HK-2 (cell line): ENCODE results near the gene PTPRN.

Experiments used
- DNase-seq: peaks from one replicate; pipeline ENCODE4 v3.0.0-alpha.2; 2018; ENCODE audit not compliant: unreplicated experiment

Gene PTPRN

DNA sequence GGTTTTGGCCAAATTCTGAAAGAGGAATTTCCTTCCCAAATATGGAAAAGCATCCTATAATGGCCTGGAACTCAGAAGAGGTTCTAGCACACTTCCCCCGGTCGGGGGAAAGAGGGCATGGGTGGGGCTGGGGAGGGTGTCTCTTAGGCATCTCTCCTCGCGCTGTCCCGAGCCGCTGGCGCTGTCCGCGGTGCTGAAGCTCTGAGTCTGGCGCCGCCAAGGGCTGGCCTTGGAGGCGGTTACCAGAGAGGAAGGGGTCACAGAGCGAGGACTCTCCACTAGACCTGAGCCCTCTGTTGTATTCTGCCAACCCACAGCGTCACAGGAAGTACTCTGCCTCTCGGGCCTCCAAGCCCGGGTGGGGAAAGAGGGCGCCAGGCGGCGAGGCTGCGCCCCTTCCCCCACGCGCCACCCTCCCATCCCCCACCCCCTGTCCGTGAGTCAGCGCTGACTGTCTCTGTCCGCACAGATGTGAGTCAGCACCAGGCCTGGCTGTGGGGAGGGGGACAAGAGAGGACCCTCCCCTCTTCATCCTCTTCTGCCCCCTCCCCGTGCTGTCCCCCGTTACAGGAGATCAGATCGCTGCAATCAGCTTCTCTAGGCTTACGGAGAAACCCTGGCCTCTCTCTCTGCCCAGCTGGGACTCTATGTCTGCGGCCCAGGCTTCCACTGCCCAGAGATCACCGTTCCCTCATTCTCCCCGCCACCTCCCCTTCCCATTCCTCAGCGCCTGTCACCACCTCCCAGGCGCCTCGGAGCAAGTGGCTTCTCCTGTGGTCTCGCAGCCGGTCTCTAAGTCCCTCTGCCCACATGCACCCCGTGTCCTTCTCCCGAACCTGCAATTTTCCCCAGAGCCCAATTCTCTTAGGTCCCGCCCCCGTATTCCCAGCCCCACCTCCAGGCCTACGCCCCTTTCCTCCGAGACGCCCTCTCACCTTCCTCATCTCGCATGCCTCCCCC lies 779 bp downstream of the PTPRN start:
- peak; percentile 89 for DNase-seq

DNA sequence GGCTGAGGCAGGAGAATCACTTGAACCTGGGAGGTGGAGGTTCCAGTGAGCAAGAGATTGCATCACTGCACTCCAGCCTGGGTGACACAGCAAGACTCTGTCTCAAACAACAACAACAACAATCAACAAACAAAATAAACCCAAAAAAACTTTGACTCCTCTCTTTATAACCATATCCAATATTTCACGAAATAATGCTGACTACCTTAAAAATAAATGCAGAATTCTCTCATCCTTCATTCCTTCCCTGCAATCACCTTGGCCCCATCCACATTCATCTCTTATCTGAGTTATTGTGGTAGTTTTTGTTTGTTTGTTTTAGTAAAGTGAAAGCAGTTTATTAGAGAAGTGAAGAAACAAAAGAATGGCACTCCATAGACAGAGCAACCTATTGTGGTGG lies 3.2 kb downstream of the PTPRN start:
- no peak for DNase-seq

- DNase-seq: no peak
Observed at GRCh38 chr2:219304223-219304622, 5.0 kb downstream of the PTPRN start.

DNA sequence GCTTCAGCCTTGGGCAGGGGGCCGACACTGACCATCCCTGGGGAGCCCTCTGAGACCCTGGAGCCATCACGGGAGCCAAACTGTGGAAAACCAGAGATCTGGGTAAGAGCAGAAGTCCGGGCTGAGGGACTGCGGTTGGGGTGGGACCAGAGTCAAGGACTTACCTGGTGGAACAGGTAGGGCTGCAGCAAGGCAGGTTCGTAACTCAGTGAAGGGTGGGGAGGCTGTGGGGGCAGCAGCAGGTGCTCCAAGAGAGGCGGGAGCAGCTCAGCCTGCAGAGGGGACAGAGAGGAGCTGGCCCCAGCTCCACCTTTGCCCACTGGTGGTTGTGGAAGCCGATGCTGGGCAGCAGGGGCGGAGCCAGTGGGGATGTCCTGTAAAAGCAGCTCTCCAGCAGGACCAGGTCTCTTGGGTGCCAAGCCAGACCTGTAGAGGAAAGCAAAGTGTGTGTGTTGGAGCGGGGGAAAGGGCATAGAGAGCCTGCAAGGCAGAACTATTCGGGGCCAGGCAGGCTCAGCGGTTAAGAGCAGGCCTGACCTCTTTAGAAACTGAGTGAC lies 6.7 kb downstream of the PTPRN start:
- no peak for DNase-seq

DNA sequence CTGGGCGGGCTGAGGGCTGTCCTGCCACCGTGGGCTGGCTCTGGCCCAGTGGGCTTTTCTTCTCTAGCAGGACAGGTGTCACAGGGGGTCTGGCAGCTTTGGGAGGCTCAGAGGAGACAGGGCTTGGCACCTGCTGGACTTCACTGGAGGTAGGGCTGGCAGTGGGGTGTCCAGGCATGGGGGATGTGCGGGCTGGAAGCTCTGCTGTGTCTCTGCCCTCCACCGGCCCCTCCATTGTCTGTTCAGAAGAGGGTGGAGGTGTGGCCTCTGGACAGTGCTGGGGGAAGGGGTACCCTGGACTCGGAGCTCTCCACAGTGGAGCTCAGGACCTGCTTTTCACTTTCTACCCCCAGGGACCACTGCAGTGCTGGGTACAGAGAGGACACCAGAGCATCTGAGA lies 9.2 kb downstream of the PTPRN start:
- no peak for DNase-seq

DNA sequence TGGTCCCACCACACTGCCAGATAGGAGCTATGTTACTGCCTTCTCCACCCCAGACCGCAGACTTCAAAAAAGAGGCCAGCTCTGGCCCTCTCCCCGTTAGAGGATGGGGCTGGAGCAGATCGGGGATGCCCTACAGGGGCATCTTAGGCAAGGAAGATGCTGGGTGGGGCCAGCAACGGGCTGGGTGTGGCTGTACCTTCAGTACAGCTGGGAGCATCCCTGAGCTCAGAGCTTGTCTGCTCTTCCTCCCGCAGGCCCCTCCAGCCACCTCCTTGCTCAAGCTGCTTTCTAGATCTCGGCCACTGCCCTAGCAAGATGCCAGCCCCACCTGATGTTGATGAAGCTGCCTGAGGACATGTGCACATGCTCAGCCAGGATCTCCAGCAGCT lies 9.8 kb downstream of the PTPRN start:
- no peak for DNase-seq

GRCh38 chr2:219298759-219299371 lies 10.3 kb downstream of the PTPRN start:
- peak; percentile 91 for DNase-seq

- no peak for DNase-seq
Observed at GRCh38 chr2:219297766-219298456, 11.3 kb downstream of the PTPRN start.

DNA sequence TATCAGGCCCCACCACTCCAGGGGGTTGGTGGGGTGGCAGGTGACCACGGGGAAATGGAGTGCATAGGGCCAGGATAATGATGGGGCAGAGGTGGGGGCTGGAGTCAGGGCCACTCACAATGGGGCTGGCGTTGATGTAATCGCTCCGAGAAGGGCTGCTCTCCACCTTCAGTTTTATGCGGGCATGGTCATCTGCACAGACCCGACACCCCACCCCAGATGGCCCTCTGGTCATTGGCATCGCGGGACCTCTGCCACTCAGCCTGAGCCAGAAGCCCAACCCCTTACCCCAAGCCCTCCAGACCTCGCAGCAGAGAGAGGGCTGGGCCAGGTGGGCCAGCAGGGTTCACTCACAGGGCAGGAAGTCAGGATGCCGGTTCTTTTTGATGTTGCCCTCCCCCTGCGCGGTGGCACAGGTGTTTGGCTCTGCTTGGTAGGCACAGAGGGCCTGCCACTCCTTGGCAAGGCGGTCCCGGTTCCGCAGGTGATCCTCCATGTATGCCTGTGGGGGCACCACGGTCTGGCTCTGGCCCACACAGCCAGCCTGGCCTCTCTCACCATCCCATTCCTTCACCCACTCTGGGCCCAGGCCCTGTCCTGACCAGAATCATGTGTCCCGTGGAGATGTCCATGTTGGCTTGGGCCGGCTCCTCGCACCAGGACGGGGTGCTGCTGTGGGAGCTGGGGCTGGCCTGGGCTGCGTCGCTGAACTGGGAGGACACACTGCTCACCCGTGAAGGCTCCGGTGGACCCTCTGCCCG lies 12.4 kb downstream of the PTPRN start:
- no peak for DNase-seq

- no peak for DNase-seq
Observed at GRCh38 chr2:219296142-219296541, 13.1 kb downstream of the PTPRN start.

DNA sequence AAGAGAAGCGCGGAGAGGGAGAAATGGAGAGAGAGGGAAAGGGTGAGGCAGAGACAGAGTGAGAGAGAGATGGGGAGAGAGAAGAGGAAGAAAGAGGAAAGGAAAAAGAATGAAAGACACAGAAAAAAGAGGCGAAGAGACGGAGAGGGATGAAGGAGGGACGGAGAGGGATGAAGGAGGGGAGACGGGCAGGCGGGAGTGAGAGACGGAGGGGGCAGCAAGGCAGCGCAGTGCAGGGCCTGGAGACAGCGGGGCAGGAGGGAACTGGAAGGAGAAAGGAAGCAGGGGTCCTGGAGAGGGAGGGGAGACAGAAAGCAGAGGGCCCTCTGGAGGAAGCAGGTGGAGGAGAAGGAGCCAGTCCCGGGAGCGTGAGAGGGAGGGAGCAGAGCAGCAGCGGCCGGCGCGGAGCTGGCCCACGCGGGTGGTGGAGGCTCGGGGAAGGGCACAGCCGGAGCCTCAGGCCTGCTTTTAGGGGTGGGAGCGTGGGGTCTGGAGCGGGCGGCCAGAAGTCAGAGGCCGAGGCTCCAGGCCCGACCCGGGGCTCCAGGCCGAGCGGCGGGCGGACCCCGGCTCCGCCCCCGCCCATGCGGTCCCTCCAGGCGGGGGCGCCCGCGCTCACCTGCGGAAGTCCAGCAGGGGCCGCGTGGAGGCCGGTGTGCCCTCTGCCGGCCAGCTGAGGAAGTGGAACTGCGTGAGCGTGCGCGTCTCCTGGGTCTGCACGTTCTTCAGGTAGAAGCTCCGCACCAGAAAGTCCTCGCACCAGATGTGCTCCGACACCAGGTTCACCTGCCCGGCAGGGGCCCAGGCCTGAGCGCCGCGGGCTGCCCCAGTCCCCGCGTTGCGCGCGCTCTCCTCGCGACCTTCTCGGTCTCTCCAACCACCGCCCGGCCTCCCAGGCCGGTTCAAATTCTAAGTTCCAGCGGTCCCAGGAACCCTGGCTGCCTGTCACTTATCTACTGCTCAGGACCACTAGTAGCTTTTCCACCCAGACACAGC lies 14.5 kb downstream of the PTPRN start:
- DNase-seq: peak; percentile 90

DNA sequence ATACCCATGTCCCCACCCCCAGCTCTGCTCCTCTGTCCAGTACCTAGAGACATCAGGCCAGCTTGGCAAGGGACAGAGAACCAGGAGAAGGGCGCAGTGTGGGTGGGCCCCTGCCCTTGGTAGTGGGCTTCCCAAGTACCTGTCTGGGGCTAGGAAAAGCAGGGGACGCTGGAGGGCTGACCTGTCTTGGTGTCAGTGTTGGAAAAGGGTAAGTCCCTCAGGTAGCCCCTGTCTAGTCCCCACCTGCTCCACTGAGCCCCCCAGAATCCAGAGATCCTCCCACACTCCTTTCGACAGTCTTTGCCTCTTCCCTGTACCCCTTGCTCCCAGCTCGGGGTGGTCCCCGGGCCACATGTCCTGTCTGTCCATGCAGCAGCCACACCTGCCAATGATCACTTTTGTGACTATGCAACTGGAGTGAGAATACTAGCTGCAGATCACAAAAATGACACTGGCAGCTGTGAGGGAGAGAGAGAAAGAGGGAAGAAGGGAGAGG lies 15.4 kb downstream of the PTPRN start:
- DNase-seq: no peak

- no peak for DNase-seq
Observed at GRCh38 chr2:219292616-219293015, 16.6 kb downstream of the PTPRN start.

- DNase-seq: no peak
Observed at GRCh38 chr2:219291910-219292490, 17.2 kb downstream of the PTPRN start.

GRCh38 chr2:219291394-219291793 lies 17.8 kb downstream of the PTPRN start:
- no peak for DNase-seq

- DNase-seq: no peak
Observed at GRCh38 chr2:219290381-219291171, 18.6 kb downstream of the PTPRN start.

GRCh38 chr2:219289537-219290361 lies 19.5 kb downstream of the PTPRN start:
- peak; percentile 45 for DNase-seq

DNA sequence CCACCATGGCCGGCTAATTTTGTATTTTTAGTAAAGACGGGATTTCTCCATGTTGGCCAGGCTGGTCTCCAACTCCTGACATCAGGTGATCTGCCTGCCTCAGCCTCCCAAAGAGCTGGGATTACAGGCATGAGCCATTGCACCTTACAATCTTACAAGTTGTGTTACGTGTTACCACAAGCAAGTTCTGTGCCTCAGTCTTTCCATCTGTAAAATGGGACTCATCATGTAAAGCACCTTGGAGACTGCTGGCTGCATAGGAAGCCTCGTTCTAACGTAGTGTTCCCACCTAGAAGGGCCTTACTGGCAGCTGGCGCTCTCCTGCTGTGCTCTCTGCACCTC lies 20.0 kb downstream of the PTPRN start:
- no peak for DNase-seq
